Measurements from ENCODE around the gene JARID2. TPM values are rescaled to one million over a fixed set of nuclear protein-coding genes. Genes with fewer than 3 reads are reported as not detected.

The JARID2 gene
- polyA plus RNA-seq, 1 donor (not counting 4 experiments of a cell fraction or from before 2014, with no cell fraction given), result 11.0 TPM

DNA sequence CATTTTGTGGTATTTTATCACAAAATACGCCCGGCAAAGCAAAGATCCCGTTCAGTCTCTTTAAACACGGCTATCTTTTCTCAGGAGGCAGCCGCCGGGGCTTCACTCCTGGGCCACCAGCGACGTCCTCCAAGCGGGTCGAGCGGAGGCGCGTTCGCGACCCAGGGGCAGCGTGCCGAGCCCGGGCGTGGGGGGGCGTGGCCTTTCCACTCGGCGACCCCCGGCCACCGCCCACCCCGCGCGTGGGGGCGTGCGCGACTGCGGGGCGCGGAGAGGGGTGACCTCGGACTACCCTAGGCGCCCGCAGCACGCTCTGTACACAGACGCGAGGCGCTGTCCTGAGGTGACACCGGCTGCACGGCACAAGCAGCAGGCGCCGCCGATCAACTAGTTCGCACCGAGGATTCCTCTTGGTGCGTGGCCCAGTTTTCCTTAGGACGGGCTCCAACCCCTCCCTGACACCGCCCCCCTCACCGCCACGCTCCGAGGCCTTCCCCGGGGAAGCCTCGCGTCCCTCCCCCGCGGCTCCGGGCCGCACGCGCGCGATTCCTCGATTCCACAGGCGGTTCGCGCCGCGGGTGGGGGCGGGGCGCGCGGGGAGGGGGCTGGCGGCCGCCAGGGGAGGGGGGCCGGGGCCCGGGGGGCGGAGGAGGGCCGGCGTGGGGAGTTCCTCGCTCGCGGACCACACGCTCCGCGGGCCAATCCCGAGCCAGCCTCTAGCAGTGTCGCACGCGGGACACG is 1.1 kb upstream of the JARID2 start:
- FAIRE-seq, result no peak

DNA sequence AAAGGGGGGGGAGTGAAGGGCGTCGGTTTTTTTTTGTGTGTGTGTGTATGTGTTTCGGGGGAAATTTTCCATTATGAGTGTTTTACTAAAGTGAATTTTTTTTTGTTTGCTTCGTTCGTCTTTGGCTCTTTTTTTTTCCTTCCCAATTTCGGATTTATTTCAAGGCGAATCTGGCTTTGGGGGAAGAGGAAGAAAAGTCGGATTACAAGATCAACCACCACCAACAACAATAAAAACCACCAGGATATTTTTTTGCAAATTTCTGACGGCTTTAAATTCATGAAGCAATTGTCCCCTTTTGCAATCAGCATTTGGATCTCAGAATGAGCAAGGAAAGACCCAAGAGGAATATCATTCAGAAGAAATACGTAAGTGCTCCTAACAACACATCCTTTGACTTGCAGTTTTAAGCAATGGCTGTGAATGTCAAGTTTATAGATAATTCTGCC is 372 bp downstream of the JARID2 start:
- Histone ChIP-seq H3K79me2 (ENCODE audit: control insufficient read depth, insufficient read depth, low read length) (peaks cover 46% of the 10 kb centered on the region), H3K9ac (ENCODE audit: control insufficient read depth, extremely low read depth, insufficient read depth, low read length) (peak overlapping the region; percentile 89), H3K4me3 (ENCODE audit: control insufficient read depth in 2 of 3, extremely low read depth in 1 of 3, insufficient read depth in 2 of 3, low read depth in 1 of 3, low read length in 3 of 3) (peak overlapping the region; percentile 78 to 100 (median 94)), H3K36me3 (ENCODE audit: control insufficient read depth in 2 of 2, extremely low read depth in 1 of 2, insufficient read depth in 2 of 2, low read length in 2 of 2) (no peaks in the 10 kb centered on the region), H2AFZ (ENCODE audit: control insufficient read depth, low read length) (no peak overlapping the region), H3K9me3 (ENCODE audit: control insufficient read depth, low read depth, low read length) (no peaks in the 10 kb centered on the region), H3K27me3 (ENCODE audit: control insufficient read depth, extremely low read depth, insufficient read depth, low read length) (no peaks in the 10 kb centered on the region), H3K4me2 (ENCODE audit: control insufficient read depth, extremely low read depth, insufficient read depth, low read depth, low read length) (peak overlapping the region; percentile 82), H4K20me1 (ENCODE audit: control insufficient read depth, extremely low read depth, insufficient read depth, low read length) (peaks cover 4% of the 10 kb centered on the region), H3K27ac (ENCODE audit: control insufficient read depth, insufficient read depth, low read length) (peak overlapping the region; percentile 92), H3K9me1 (ENCODE audit: control insufficient read depth, extremely low read depth, insufficient read depth, low read length) (no peaks in the 10 kb centered on the region), H3K4me1 (ENCODE audit: control insufficient read depth, extremely low read depth, insufficient read depth, low read length) (peaks cover 32% of the 10 kb centered on the region)
- dilution Hi-C loops (cut with MboI; ENCODE audit: extremely low pct_ligation_motif_present, low sequenced_read_pairs), result no loop called here
- no peak for FAIRE-seq
- no peak for DNase-seq (ENCODE audit: low read depth, low spot score)
- no peak for TF ChIP-seq EZH2 (IDR thresholded peaks at IDR 0.05; ENCODE audit: low read length)
- TF ChIP-seq, protein P1, sequence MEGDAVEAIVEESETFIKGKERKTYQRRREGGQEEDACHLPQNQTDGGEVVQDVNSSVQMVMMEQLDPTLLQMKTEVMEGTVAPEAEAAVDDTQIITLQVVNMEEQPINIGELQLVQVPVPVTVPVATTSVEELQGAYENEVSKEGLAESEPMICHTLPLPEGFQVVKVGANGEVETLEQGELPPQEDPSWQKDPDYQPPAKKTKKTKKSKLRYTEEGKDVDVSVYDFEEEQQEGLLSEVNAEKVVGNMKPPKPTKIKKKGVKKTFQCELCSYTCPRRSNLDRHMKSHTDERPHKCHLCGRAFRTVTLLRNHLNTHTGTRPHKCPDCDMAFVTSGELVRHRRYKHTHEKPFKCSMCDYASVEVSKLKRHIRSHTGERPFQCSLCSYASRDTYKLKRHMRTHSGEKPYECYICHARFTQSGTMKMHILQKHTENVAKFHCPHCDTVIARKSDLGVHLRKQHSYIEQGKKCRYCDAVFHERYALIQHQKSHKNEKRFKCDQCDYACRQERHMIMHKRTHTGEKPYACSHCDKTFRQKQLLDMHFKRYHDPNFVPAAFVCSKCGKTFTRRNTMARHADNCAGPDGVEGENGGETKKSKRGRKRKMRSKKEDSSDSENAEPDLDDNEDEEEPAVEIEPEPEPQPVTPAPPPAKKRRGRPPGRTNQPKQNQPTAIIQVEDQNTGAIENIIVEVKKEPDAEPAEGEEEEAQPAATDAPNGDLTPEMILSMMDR (optimal IDR thresholded peaks at IDR 0.05 in 1 of 3, IDR thresholded peaks at IDR 0.05 in 1 of 3, conservative IDR thresholded peaks at IDR 0.05 in 1 of 3; ENCODE audit: extremely low read depth in 1 of 3, insufficient read depth in 2 of 3, low read length in 3 of 3), result no peak

More for the DNA sequence above, 1.1 kb upstream of the JARID2 start:
- Histone ChIP-seq H4K20me1 (ENCODE audit: control insufficient read depth, extremely low read depth, insufficient read depth, low read length) (peaks cover 4% of the 10 kb centered on the region), H3K9ac (ENCODE audit: control insufficient read depth, extremely low read depth, insufficient read depth, low read length) (peak overlapping the region; percentile 89), H3K27ac (ENCODE audit: control insufficient read depth, insufficient read depth, low read length) (peak overlapping the region; percentile 92), H3K4me1 (ENCODE audit: control insufficient read depth, extremely low read depth, insufficient read depth, low read length) (peaks cover 22% of the 10 kb centered on the region), H3K27me3 (ENCODE audit: control insufficient read depth, extremely low read depth, insufficient read depth, low read length) (no peaks in the 10 kb centered on the region), H3K4me3 (ENCODE audit: control insufficient read depth in 2 of 3, extremely low read depth in 1 of 3, insufficient read depth in 2 of 3, low read depth in 1 of 3, low read length in 3 of 3) (peak overlapping the region; percentile 78 to 100 (median 94)), H3K9me1 (ENCODE audit: control insufficient read depth, extremely low read depth, insufficient read depth, low read length) (no peaks in the 10 kb centered on the region), H2AFZ (ENCODE audit: control insufficient read depth, low read length) (peak overlapping the region; percentile 68), H3K9me3 (ENCODE audit: control insufficient read depth, low read depth, low read length) (no peaks in the 10 kb centered on the region), H3K36me3 (ENCODE audit: control insufficient read depth in 2 of 2, extremely low read depth in 1 of 2, insufficient read depth in 2 of 2, low read length in 2 of 2) (no peaks in the 10 kb centered on the region), H3K79me2 (ENCODE audit: control insufficient read depth, insufficient read depth, low read length) (peaks cover 33% of the 10 kb centered on the region), H3K4me2 (ENCODE audit: control insufficient read depth, extremely low read depth, insufficient read depth, low read depth, low read length) (peak overlapping the region; percentile 85)
- DNase-seq (ENCODE audit: low read depth, low spot score), result no peak
- TF ChIP-seq EZH2 (IDR thresholded peaks at IDR 0.05; ENCODE audit: low read length), result no peak
- TF ChIP-seq, protein P1 (optimal IDR thresholded peaks at IDR 0.05 in 1 of 3, IDR thresholded peaks at IDR 0.05 in 1 of 3, conservative IDR thresholded peaks at IDR 0.05 in 1 of 3; ENCODE audit: extremely low read depth in 1 of 3, insufficient read depth in 2 of 3, low read length in 3 of 3), result peak in 1 of 3 experiments; percentile 7
- dilution Hi-C loops (cut with MboI; ENCODE audit: extremely low pct_ligation_motif_present, low sequenced_read_pairs), result no loop called here

All from keratinocyte (primary cell).